SK-N-MC (cell line): ENCODE results near the gene RAB18.

Source experiments
- EZH2 ChIP-seq: fragments of 200-600 bp; sonication (generic); IDR thresholded peaks from one replicate; pipeline ENCODE4 v1.6.1; 2017; ENCODE audit warnings: antibody characterized with exemption
- POLR2AphosphoS5 ChIP-seq: IDR thresholded peaks from 2 replicates; pipeline ENCODE4 v1.6.1; 2012; ENCODE audit warnings: mild to moderate bottlenecking, low read depth, low read length, borderline replicate concordance

DNA sequence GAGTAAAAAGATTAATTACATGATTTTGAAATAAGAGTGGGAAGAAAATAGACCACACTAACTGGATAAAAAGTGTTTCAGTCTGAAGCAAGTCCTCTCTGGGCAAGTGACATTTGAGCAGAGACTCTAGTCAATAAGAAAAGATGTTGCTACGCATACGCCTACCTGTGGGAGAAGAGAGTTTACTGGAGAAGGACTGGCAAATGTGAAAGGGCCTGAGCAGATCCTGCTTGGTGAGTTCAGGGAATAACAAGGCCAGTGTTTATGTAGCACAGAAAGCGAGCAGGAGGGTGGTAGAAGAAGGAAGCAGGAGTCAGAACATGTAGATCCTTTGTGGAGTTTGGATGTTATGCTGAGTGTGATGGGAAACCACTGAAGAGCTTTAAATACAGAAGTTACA lies 43.4 kb downstream of the RAB18 start:
- TF ChIP-seq EZH2 (no peak), POLR2AphosphoS5 (no peak)
